ENCODE data around the gene PSMG2. TPM values are rescaled to one million over a fixed set of nuclear protein-coding genes. Genes with fewer than 3 reads are reported as not detected.

The PSMG2 gene
- total and polyA plus RNA-seq, 11 donors: 35.8 to 65.7 (median 44.9) TPM

DNA sequence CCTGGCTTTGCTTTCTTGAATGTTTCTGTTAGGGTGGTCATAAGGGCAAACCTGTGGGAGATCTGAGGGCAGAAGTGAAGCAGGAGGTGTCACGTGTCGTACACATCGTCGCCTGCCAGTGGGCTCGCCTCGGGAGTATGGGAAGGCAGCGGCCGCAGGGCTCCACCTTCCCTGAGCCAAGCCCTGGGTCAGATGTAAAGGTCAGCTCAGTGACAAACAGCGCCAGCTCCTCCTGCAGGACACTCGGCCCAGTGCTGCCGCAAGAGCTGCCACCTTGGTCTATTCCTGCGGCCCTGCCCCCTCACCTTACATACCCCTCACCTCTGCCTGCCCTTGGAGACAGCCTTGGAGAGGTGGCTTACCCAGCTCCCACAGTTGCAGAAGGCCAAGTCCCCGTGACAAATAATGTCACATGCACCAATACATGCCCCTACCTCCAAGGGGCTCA is 64.2 kb downstream of the PSMG2 start:
- H3K27ac ChIP-seq: no peak overlapping the region
- H3K4me1 ChIP-seq: peaks cover 0 to 3% (median 0%) of the 10 kb centered on the region in 12 donors
- WGBS, 4 donors: 38 to 56% (median 44%) methylated on average over 11 to 13 of the region's 13 CpGs
- H3K4me3 ChIP-seq: no peak overlapping the region
- no peaks in the 10 kb centered on the region for H3K9me3 ChIP-seq
- no peak for TF ChIP-seq POLR2A (IDR thresholded peaks at IDR 0.05)
- TF ChIP-seq, protein P1, sequence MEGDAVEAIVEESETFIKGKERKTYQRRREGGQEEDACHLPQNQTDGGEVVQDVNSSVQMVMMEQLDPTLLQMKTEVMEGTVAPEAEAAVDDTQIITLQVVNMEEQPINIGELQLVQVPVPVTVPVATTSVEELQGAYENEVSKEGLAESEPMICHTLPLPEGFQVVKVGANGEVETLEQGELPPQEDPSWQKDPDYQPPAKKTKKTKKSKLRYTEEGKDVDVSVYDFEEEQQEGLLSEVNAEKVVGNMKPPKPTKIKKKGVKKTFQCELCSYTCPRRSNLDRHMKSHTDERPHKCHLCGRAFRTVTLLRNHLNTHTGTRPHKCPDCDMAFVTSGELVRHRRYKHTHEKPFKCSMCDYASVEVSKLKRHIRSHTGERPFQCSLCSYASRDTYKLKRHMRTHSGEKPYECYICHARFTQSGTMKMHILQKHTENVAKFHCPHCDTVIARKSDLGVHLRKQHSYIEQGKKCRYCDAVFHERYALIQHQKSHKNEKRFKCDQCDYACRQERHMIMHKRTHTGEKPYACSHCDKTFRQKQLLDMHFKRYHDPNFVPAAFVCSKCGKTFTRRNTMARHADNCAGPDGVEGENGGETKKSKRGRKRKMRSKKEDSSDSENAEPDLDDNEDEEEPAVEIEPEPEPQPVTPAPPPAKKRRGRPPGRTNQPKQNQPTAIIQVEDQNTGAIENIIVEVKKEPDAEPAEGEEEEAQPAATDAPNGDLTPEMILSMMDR (IDR thresholded peaks at IDR 0.05): no peak
- H3K36me3 ChIP-seq: no peaks in the 10 kb centered on the region
- DNase-seq: no peak
- ATAC-seq: no peak
- no peaks in the 10 kb centered on the region for H3K27me3 ChIP-seq
- intact Hi-C loops (cut with DNase I): loop anchor here in 1 of 10 donors (10.0 kb wide), 1 partner anchor 388 kb away; no protein-coding TSS in a partner anchor

DNA sequence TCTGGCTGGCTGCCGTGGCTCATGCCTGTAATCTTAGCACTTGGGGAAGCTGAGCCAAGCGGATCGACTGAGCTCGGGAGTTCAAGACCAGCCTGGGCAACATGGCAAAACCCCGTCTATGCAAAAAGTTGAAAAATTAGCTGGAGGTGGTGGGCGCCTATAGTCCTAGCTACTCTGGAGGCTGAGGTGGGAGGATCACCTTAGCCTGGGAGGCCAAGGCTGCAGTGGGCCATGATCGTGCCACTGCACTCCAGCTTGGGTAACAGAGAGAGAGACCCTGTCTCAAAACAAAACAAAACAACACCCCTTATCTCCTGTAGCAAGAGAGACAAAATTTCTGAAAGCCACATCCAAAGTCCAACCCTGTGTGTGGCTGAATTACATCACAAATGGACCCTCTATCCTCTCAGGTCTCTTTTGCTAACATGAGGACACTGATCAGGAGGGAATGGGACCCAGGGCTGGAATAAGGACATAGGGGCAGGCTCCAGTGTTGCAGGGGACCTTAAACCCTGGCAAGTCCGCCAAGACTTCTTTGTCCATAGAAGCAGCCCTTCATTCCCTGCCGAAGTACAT is 64.8 kb downstream of the PSMG2 start:
- Histone ChIP-seq H3K4me1 (peaks cover 0 to 3% (median 0%) of the 10 kb centered on the region in 12 donors), H3K27ac (no peak overlapping the region), H3K9me3 (no peaks in the 10 kb centered on the region), H3K4me3 (no peak overlapping the region), H3K36me3 (no peaks in the 10 kb centered on the region), H3K27me3 (no peaks in the 10 kb centered on the region)
- TF ChIP-seq POLR2A (IDR thresholded peaks at IDR 0.05): no peak
- TF ChIP-seq, protein P1 (IDR thresholded peaks at IDR 0.05): no peak
- intact Hi-C loops (cut with DNase I): loop anchor here in 1 of 10 donors (10.0 kb wide), 1 partner anchor 387 kb away; no protein-coding TSS in a partner anchor
- WGBS, 4 donors: 93 to 95% (median 93%) methylated on average over 9 of the region's 9 CpGs
- DNase-seq: no peak
- no peak for ATAC-seq

DNA sequence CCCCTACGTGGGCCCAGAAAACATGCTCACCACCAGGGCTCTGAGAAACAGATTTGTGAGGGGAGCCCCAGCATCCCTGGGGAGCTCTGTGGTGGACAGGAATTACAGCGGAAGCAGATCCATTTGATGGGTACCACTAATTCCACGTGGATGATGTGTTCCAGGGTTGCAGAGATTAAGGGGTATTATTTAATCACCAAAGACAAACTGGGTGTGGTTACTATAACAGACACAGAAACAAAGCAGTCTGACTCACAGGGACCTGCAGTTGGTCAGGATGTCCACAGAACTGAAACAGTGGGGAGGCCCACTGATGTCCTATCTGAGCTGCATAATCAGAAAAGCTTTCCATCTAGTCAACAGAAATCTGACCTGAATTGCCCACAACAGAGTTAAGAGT is 65.8 kb downstream of the PSMG2 start:
- no peak overlapping the region for H3K4me3 ChIP-seq
- DNase-seq (no peak), ATAC-seq (no peak)
- intact Hi-C loops (cut with DNase I): loop anchor here in 1 of 10 donors (10.0 kb wide), 1 partner anchor 386 kb away; no protein-coding TSS in a partner anchor
- H3K36me3 ChIP-seq: no peaks in the 10 kb centered on the region
- no peak for TF ChIP-seq POLR2A (IDR thresholded peaks at IDR 0.05)
- TF ChIP-seq, protein P1 (IDR thresholded peaks at IDR 0.05): no peak
- H3K27ac ChIP-seq: no peak overlapping the region
- no peaks in the 10 kb centered on the region for H3K27me3 ChIP-seq
- no peaks in the 10 kb centered on the region for H3K9me3 ChIP-seq
- WGBS, 4 donors: 73 to 80% (median 78%) methylated on average over 3 of the region's 3 CpGs
- peaks cover 0 to 3% (median 0%) of the 10 kb centered on the region in 12 donors for H3K4me1 ChIP-seq

DNA sequence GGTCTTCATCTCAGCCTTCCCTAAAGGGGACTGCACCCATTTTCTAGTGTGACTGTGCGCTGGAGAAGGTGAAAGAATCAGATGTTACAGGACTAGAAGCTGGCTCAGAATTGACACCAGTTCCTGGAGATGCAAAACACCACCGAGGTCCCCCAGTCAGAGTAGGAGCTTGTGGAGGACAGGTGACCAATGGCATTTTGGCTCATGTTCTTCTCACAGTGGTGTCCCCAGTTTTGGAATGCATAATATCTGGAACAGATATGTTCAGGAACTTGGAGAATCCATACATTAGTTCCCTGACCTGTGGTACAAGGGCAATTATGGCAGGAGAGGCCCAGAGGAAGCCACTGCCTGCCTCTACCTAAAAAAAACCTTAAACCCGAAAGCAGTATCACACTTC is 66.3 kb downstream of the PSMG2 start:
- DNase-seq (no peak), ATAC-seq (no peak)
- no peaks in the 10 kb centered on the region for H3K36me3 ChIP-seq
- no peaks in the 10 kb centered on the region for H3K27me3 ChIP-seq
- intact Hi-C loops (cut with DNase I): loop anchor here in 1 of 10 donors (10.0 kb wide), 1 partner anchor 386 kb away; no protein-coding TSS in a partner anchor
- no peak overlapping the region for H3K27ac ChIP-seq
- H3K9me3 ChIP-seq: no peaks in the 10 kb centered on the region
- WGBS, 4 donors: 89 to 93% (median 93%) methylated on average over 3 of the region's 3 CpGs
- no peak for TF ChIP-seq POLR2A (IDR thresholded peaks at IDR 0.05)
- TF ChIP-seq, protein P1 (IDR thresholded peaks at IDR 0.05): no peak
- H3K4me3 ChIP-seq: no peak overlapping the region
- peaks cover 0 to 3% (median 0%) of the 10 kb centered on the region in 12 donors for H3K4me1 ChIP-seq

All from heart left ventricle (tissue), 16 donors.